GM19324 (cell line): Measurements from ENCODE around the gene DHRS7B.
"Not testable (repeated sequence)": the region's sequence is repeated elsewhere in the genome, so short reads cannot be mapped to it uniquely, and the experiment has no call there.

ENCODE experiments used
- ATAC-seq: cut with Tn5 transposase; IDR thresholded peaks from one replicate; pipeline ENCODE4 v1.9.1; 2021; ENCODE audit warnings: mild to moderate bottlenecking, moderate library complexity; ENCODE audit not compliant: unreplicated experiment, low FRiP score

The DHRS7B gene

DNA sequence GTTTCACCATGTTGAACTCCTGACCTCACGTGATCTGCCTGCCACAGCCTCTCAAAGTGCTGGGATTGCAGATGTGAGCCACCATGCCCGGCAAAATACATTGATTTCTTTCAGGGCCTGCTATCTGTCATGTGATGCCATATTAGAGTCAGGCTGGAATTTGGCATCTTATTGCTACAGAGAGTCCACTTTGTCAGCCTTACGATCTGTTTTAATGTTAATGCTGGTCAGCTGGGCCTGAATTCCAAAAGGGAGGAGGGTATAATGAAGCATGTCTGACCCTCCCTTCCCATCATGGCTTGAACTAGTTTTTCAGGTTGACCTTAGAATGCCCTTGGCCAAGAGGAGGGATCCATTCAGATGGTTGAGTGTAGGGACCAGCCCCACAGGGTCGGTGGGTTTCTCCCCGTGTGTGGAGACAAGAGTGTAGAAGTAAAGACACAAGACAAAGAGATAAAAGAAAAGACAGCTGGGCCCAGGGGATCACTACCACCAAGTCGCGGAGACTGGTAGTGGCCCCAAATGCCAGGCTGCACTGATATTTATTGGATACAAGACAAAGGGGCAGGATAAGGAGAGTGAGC, 19.6 kb upstream of the DHRS7B start:
- ATAC-seq, result not testable (repeated sequence)

DNA sequence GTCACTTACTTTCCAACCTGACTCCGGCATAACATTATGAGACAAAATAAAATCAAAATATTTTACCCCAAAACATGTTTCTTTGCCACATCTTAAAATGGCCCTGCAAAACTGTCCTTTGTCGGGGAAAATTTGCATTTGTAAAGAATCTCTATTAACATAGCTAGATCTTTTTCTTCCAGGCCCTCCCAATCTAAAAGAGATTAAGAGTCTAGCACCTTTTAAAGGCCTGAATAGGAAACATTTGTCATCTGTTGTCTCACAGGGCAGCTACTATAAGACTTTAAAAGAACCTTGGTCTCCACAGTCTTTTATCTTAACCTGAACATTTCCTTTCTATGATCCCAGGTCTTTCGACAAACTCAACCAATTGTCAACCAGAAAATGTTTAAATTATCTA, 18.1 kb upstream of the DHRS7B start:
- no peak for ATAC-seq

DNA sequence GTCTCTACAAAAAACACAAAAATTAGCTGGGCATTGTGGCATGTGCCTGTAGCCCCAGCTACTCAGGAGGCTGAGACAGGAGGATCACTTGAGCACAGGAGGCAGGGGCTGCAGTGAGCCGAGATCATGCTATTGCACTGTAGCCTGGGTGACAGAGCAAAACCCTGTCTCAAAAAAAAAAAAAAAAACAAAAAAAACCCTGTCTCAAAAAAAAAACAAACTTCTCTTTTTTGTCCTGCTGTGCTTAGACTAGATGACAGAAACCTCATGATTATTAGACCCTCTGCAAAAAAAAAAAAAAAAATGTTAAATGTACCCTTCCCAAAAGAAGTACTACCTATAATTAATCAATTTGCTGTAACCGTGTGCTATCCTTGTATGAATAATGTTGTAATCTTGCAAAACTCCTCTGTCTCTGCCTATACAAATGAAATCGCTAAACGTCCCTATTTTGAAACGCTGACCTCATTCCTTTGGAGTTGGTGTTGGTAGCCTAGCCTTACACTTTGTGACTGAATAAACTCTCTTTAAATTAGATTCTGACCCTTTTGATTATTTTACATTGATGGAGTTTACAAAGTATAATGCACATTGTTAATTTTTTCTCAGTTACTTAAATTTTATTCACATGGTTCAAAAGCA, 13.6 kb upstream of the DHRS7B start:
- ATAC-seq, result no peak

DNA sequence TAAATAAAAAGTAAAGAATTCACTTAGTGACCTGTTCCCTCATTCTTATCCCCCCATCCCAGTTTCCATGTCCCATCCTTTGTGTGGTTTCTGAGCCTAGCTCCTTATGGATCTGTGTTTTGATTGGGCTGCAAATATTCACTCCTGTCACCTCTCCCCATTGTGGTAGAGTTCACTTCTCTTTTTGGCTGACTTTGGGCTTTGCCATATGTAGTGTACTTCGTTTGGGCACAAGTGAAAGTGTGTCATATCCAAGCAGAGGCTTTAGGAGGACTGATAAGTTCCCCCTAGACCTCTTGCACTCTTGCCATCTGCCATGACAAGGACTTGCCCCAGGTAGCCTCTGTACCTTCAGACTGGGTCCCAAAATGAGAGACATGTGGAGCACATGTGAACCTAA, 13.0 kb upstream of the DHRS7B start:
- no peak for ATAC-seq

DNA sequence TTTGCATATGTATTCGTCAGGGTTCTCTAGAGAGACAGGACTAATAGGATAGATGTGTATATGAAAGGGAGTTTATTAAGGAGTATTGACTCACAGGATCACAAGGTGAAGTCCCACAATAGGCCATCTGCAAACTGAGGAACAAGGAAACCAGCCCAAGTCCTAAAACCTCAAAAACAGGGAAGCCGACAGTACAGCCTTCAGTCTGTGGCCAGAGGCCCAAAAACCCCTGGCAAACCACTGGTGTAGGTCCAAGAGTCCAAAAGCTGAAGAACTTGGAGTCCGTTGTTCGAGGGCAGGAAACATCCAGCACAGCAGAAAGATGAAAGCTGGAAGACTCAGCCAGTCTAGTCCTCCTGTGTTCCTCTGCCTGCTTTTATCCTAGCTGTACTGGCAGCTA, 12.0 kb upstream of the DHRS7B start:
- not testable (repeated sequence) for ATAC-seq

DNA sequence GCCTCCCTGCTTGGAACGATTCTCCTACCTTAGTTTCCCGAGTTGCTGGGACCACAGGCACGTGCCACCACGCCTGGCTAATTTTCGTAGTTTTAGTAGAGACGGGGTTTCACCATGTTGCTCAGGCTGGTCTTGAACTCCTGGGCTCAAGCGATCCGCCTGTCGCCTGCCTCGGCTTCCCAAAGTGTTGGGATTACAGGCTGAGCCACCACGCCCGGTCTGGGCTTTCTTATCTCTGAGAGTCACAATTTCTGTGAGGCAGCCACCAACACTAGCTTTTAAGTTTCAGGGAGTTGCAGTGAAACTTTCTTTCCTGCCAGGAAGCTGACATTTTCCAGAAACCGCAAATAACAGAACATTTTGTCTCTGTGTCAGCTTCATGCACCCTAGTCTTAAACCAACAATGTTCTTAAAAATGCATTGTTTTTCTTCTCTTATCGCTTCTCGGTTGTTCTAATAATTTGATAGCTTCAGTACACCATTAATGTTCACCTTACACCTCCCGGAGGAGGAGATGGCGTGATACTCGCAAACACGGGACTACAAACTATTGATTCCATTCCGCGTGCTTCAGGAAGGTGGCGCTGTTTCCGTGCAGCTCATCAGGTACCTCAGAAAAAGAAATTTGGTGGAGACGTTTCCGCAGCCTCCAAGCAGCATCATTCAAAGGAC, 7.4 kb upstream of the DHRS7B start:
- no peak for ATAC-seq

DNA sequence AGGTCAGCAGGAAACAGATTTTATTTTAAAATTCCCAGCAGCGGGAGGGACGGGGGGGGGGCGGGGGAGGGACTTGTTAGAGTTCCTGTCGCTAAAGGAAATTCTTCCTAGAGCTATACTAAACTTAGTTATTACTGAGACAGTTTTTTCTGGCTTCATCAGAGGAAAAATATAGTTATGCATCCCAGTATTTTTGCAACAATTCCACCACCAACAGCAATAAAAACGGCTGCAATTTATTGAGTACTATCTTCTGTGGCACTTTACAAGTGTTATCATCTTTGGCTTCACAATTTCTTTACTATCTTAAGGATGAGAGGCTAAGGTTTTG, 6.9 kb upstream of the DHRS7B start:
- no peak for ATAC-seq

DNA sequence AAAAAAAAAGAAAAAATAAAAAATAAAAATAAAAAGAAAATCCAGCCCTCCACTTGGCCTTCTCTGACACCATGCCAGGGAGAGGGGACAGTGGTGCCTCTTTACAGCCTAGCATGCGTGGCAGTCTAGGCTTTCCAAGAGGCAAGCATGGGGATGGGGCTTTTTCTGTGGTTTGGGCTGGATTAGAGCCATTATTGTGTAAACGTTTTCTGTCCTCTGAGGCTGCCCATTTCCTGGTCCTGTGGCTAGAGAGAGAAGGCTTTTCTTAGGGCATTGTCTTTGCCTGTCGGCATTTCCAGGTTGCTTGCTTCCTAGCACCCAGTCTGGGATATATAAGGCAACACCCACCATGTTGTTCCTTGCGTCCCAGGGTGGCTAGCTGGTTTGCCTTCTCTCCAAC, 2.7 kb upstream of the DHRS7B start:
- ATAC-seq, result no peak

DNA sequence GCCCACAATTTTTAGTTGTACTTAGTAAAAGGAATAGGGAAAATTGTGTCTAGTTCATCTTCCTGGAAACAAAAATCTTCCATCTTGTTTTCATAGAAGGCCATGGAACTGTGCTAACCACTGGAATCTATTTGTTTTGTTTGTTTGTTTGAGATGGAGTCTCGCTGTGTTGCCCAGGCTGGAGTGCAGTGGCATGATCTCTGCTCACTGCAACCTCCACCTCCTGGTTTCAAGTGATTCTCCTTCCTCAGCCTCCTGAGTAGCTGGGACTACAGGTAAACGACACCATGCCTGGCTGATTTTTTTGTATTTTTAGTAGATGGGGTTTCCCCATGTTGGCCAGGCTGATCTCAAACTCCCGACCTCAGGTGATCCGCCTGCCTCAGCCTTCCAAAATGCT, 2.2 kb upstream of the DHRS7B start:
- ATAC-seq, result not testable (repeated sequence)

DNA sequence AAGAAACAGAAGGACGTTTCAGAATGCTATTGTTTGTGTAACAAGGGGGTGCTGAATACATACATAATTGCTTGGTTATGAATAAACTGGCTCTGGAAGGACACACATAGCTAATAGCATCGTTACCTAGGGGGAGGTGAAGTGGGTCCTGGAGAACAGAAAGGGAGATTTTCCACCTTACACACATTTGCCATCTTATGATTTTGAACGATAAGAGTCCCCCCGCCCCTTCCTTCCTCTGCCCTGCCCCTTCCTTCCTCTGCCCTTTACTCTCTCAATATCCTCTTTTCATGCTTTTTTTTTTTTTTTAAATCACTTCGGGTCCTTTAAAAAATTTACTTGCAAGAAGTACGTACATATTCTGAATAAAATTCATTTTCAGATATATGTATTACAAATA, 902 bp upstream of the DHRS7B start:
- ATAC-seq, result no peak

DNA sequence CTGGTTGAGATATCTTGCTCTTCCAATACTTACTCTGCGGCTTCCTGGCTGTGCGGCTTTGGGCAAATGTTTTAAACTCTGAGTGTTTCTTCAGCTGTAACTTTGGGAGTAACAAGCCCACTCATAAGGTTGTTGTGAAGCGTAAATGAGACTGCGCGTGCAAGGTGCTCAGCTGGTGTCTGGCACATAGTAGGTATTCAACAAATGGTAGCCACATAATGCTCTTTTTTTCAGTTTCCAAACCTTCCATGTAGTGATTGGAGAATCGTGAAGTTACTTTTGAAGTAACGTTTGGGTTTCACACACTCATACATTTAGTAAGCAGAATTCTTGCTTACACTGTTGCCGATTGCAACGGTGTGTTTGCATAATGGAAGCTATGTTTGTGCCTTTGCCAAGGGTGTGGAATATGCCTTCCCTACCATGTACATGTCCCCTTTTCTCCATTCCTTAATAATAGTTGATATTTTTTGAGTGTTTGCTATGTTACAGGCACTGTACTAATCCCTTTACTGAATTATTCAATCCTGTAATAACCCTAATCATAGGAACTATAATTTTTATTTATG, 829 bp downstream of the DHRS7B start:
- ATAC-seq, result no peak

DNA sequence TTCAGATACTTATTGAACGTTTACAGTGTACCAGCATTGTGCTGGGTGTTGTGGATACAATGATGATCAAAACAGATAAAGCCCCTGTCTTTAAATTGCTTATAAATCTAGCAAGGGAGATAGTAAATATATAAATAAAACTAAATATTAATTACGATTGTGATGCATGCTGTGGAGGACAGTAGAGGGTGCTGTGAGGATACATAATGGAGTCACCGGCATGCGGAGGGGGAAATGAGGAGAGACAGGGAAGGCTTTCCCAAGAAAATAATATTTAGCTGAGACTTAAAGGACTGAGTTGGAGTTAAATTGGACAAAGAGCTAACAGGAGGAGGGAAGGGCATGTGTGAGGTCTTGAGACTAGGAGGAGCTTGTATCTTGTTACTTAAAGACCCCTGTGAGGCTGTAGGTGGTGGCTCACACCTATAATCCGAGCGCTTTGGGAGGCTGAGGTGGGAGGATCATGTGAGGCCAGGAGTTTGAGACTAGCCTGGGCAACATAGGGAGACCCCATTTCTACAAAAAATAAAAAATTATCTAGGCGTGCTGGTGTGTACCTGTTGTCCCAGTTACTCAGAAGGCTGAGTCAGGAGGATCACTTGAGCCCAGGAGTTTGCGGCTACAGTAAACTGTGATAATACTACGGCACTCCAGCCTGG, 2.4 kb downstream of the DHRS7B start:
- ATAC-seq, result no peak

DNA sequence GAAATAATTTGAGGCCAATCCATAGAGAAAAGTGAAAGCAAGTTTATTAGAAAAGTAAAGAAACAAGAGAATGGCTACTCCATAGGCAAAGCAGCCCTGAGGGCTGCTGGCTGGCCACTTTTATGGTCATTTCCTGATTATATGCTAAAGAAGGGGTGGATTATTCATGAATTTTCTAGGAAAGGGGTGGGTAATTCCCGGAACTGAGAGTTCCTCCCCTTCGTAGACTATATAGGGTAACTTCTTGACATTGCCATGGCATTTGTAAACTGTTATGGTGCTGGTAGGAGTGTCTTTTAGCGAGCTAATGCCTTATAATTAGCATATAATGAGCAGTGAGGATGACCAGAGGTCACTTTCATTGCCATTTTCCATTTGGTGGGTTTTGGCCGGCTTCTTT, 4.4 kb downstream of the DHRS7B start:
- no peak for ATAC-seq

DNA sequence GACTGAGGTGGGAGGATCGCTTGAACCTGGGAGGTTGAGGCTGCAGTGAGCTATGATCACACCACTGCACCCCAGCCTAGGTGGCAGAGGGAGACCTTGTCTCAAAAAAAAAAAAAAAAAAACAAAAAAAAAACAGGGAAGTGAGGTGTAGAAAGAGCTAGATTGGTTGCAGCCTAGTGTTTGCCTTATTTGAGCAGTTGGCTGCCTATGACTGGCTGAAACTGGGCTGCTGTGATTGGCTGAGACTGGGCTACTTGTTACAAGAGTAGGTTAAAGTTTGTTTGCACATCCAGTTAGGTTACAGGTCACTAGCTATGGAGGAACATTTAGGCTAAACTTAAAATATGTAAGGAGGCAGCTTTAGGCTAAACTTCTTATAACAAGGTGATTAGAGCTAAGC, 5.7 kb downstream of the DHRS7B start:
- no peak for ATAC-seq

DNA sequence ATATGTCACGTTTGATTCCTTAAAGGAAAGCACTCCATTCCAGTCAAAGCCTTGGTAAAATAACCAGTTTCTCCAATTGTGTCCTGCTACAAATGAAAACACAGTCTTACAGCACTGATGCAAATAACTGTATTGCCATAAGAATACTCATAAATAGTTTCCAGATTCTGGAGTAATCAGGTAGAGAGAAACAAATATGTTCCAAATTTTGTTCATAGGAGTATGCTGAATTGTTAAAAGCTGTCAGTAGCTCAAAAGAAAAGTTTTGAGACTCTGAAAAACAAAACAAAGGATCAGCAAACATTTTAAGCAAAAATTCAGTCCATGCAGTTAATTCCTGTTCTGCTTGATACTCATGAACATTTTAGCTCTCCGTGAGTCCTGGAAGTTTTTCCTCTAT, 7.8 kb downstream of the DHRS7B start:
- no peak for ATAC-seq

DNA sequence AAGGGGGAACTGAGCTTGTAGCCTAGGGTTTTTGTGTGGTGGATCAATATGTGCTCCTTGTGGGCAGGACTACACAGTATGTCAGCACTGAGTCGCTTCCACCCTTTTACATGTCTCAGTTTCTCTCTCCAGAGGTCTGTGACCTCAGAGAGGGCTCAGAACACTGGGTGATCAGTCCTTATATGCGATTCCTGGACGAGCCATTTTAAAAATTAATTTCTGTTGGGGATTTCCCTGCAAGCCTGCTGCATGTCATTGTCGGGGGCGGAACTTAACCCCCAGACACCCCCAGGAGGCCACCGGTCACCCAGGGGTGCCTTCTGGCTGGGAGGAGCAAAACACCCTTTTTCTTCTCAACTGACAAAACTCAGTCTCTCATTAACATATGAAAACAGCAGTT, 14.1 kb downstream of the DHRS7B start:
- no peak for ATAC-seq

DNA sequence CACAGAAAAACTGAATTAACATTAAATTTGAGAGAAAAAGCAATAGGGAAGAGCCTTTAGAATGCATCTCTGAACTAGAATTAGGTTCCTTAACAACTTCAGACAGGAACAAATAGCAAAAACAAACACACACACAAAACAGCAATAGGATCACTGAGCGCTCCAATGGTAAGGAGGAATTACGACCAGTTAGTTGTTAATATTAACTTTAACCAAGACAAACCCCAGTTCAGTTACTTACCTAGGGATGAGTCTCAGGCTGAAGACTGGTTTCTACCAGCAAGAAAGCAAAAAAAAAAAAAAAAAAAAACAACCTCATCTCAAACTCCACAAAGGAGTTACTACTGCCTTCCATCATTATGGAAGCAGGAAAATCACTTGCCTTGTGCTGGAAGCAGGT, 14.6 kb downstream of the DHRS7B start:
- no peak for ATAC-seq

DNA sequence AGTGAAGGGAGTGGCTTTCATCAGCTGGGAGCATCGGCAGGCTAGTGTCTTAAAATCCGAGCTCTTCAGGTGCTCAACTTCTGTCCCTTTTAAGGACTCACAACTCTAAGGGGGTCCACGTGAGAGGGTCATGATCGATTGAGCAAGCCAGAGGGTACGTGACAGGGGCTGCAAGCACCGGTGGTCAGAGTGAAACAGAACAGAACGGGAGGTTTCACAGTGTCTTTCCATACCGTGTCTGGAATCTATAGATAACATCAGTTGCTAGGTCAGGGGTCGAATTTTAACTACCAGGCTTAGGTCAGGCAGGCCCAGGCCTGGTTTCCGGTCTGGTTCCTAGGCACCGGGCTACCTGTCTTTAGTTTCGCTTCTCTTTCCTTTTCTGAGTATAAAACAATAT, 15.3 kb downstream of the DHRS7B start:
- not testable (repeated sequence) for ATAC-seq

DNA sequence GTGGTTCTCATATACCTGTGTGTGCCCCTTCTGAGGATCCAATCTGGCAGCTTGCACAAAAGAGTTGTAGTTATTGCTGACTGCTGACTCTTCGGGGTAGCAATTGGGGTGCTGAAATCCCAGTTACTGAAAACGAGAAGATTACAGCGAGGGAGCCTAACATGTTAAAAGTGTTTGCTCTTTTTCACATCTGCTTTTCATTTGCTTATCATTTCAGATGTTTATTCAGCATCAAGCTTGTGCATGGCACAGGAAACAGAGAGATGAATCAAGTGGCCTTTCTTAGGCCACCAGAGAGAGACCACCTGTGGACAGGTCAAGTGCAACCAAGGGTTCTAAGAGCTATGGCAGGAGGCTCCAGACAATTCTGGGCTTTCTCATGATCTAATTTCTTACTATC, 16.9 kb downstream of the DHRS7B start:
- ATAC-seq, result no peak

DNA sequence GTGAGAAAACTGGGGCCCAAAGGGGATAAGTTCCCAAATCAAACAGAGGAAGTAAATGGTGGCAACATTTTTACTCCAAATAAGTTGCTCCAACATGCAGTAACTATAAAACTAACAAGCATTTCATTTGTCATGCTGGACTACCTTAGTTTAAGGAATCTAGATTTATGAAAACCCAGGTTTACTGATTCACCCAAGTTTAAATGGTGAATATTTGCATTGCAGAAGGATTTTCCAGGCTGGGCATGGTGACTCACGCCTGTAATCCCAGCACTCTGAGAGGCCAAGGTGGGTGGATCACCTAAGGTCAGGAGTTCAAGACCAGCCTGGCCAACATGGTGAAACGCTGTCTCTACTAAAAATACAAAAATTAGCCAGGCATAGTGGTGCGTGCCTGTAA, 17.5 kb downstream of the DHRS7B start:
- ATAC-seq, result not testable (repeated sequence)

DNA sequence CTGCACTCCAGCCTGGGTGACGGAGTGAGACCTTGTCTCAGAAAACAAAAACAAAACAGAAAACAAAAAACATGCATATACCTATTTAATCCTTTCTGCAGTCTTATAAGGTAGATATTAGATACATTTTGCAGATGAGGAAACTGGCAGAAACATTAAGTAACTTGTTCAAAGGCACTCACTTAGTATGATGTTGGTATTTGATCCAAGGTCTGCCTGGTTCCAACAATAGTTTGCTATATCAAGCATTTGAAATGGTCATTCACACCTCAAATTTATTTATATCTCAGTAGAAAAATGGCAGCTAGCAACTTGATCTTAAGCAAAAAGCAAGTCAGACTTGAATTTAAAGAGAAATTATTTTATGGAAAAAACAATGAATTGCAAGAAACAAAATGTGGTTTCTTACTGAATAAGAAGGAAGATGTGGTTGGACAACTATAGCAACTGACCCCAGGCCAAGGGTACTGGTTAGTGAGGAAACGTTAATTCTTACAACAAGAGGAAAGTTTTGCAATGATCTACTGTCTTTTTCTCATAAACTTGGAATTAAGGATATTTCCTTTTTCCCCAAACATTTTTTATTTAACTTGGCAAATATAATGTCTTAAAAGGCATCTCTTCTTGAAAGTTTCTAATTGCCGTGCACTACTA, 19.7 kb downstream of the DHRS7B start:
- ATAC-seq, result no peak
